Epithelial cell of esophagus (primary cell): ENCODE data around the gene APH1A.
A peak's percentile ranks its signal among the peaks of the same experiment; 100 is the strongest.
"Not testable (repeated sequence)": the region's sequence is repeated elsewhere in the genome, so short reads cannot be mapped to it uniquely, and the experiment has no call there.

Experiments used
- DNase-seq: peaks from one replicate; pipeline ENCODE4 v3.0.0; 2010; ENCODE audit warnings: low read depth
- H3K4me3 ChIP-seq: 2 replicates; pipeline ENCODE4 v1.5.1; 2011; ENCODE audit warnings: mild to moderate bottlenecking, low read length, control low read depth
- CTCF ChIP-seq: IDR thresholded peaks from 2 replicates; pipeline ENCODE4 v1.5.1; 2011; ENCODE audit warnings: low read depth, mild to moderate bottlenecking, low read length, control low read depth, inconsistent platforms; ENCODE audit not compliant: insufficient read depth; ENCODE audit errors: missing control alignments

The APH1A gene

GRCh38 chr1:150233359-150234308 is 35.2 kb downstream of the APH1A start:
- peak; percentile 20 for DNase-seq
- no peak for TF ChIP-seq CTCF
- H3K4me3 ChIP-seq, result peak overlapping the region; percentile 59

- DNase-seq, H3K4me3 ChIP-seq: not testable (repeated sequence)
Measured at GRCh38 chr1:150232921-150233320, 35.9 kb downstream of the APH1A start.

GRCh38 chr1:150228246-150228645 is 40.6 kb downstream of the APH1A start:
- DNase-seq, result not testable (repeated sequence)

GRCh38 chr1:150227228-150227627 is 41.6 kb downstream of the APH1A start:
- no peak for DNase-seq
- H3K4me3 ChIP-seq, result no peak overlapping the region
- no peak for TF ChIP-seq CTCF

More at GRCh38 chr1:150228246-150228645, 40.6 kb downstream of the APH1A start:
- not testable (repeated sequence) for H3K4me3 ChIP-seq

GRCh38 chr1:150226486-150226885 is 42.3 kb downstream of the APH1A start:
- TF ChIP-seq CTCF, result no peak
- no peak overlapping the region for H3K4me3 ChIP-seq
- DNase-seq, result no peak

- no peak for TF ChIP-seq CTCF
- DNase-seq, result no peak
Measured at GRCh38 chr1:150225546-150225945, 43.3 kb downstream of the APH1A start.

GRCh38 chr1:150224983-150225382 is 43.8 kb downstream of the APH1A start:
- no peak overlapping the region for H3K4me3 ChIP-seq
- no peak for TF ChIP-seq CTCF
- no peak for DNase-seq

More at GRCh38 chr1:150225546-150225945, 43.3 kb downstream of the APH1A start:
- no peak overlapping the region for H3K4me3 ChIP-seq

GRCh38 chr1:150221552-150221951 is 47.3 kb downstream of the APH1A start:
- H3K4me3 ChIP-seq, result no peak overlapping the region
- TF ChIP-seq CTCF, result peak; percentile 51
- DNase-seq, result peak; percentile 37

GRCh38 chr1:150215855-150216254 is 53.0 kb downstream of the APH1A start:
- not testable (repeated sequence) for DNase-seq, H3K4me3 ChIP-seq
